HG02623 (cell line): Measurements from ENCODE around the gene C16orf89.

ENCODE experiments used
- ATAC-seq: cut with Tn5 transposase; IDR thresholded peaks from one replicate; pipeline ENCODE4 v1.9.1; 2021; ENCODE audit warnings: moderate library complexity; ENCODE audit not compliant: unreplicated experiment

C16orf89 gene

DNA sequence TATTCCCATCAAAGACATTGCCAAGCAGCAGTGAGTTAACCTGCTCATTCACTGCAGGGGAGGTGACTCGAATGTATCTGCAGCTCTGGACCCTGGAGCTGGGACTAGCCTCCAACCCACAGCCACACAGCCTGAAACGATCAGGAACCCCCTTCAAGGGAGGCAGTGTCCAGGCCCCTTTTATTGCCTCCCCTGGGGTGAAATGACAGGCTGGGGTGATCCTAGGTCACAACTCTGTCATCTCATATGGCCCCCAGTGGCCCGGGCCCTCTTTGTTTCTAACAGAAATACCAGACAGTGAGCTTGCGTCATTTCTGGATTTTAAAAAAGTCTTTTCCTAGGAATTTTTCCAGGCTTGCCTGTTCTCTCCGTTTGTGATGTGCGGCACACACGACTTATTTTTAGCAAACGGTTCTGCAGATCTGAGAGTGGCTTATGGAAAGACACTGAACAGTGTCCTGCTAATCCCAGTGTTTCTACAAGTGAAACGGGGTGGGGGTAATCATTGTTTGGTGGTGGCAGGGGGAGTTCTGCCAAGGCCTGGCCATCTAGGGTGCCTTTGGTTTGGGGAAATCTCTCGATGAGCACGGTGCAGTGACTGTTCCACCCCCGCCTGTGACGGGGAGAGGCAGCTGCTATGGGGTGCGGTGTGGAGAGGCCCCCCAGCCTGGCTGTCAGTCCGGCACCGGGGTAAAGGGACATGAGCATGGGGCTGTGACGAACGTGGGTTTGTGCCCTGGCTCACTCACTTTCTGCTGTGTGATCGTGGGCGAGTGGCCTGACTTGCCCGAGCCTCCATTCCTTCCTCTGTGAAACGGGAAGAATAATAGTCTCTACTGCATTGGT, 59.2 kb downstream of the C16orf89 start:
- no peak for ATAC-seq

DNA sequence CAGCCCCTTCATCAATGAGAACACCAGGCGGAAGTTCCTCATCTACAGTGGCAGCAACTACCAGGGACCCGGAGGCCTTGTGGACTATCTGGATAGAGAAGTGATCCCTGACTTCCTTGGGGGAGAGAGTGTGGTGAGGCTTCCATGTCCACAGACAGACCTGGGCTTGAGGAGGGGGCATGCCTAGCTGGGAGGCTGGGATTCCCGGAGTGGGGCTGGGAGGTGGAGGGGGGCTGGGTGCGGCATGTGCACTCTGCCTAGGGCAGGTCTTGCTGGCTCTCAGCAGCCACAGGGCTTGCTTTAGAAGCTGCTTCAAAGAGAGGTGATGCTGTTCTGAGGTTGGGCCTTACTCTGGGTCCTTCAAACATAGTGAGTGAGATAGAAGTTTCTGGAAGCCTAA, 59.8 kb downstream of the C16orf89 start:
- ATAC-seq, result no peak

DNA sequence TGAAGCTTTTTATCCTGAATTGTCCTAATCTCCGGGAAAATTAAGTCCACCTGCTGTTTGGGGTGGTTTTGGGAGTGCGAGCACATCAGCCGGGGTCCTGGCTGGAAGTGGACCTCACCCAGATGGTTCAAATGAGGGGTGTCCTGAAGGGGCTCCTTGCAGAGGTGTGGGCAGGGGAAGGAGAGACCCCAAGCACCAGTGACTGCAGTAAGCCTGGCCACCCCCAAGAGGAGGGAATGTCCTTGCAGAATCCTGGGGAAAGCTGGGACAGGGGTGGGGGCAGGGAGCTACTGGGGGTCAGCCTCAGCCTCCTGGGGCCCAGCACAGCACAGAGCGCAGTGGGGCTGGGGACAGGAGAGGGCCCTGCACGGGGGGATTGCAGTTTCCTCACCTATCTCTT, 61.4 kb downstream of the C16orf89 start:
- no peak for ATAC-seq

DNA sequence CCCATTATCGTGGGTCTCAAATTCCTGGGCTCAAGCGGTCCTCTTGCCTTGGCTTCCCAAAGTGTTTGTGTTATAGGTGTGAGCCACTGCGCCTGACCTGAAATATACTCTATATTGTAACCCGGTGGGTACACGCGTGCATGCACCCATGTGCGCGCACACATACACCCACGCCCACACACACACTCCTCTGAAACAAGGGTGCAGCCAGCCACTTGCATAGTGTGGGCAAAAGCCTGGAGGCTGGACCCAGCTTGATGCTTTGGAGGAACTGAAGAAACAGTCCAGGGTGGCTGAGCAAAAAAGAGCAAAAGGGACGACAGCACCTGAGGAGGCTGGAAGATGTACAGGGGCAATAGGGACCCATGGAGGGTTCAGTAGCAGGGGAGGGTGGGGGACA, 61.9 kb downstream of the C16orf89 start:
- ATAC-seq, result no peak

GRCh38 chr16:5003211-5003610, 62.5 kb downstream of the C16orf89 start:
- ATAC-seq, result no peak

- ATAC-seq, result no peak
These were observed 63.0 kb downstream of the C16orf89 start for GRCh38 chr16:5002699-5003143.

DNA sequence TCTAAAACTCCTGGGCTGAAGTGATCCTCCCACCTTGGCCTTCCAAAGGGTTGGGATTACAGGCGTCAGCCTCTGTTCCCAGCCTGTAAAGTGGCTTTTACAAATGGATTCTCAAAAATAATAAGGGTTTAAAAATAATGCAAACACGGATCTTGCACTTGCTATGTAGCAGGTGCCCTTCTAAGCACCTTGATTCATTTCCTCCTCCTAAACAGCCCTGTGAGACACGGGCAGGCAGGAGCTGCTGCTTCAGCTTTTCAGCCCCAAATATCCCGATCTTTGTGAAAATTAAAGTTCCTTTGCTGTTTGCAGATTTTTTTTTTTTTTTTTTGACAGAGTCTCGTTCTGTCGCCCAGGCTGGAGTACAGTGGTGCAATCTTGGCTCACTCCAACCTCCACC, 63.8 kb downstream of the C16orf89 start:
- no peak for ATAC-seq

GRCh38 chr16:5001571-5001970, 64.2 kb downstream of the C16orf89 start:
- no peak for ATAC-seq

- no peak for ATAC-seq
These were observed 65.2 kb downstream of the C16orf89 start for GRCh38 chr16:5000573-5001001.

- ATAC-seq, result no peak
These were observed 70.9 kb downstream of the C16orf89 start for GRCh38 chr16:4994719-4995434.
